Vagina (tissue), 2 donors: ENCODE data around the gene CHD8. TPM values are rescaled to one million over a fixed set of nuclear protein-coding genes. Genes with fewer than 3 reads are reported as not detected.

Experiments used
- DNase-seq, 2 donors: peaks; one replicate each; pipeline ENCODE4 v3.0.0-alpha.2; 2017; ENCODE audit errors: extremely low spot score in 2 of 2
- H3K27ac ChIP-seq: fragments of 200-600 bp; sonication (generic); one replicate; pipeline ENCODE4 v1.5.1; 2019
- H3K27me3 ChIP-seq: fragments of 200-600 bp; sonication (generic); one replicate; pipeline ENCODE4 v1.5.1; 2019
- H3K36me3 ChIP-seq, 2 donors: fragments of 200-600 bp; sonication (generic); one replicate each; pipeline ENCODE4 v1.5.1; 2017 to 2019
- H3K4me1 ChIP-seq: fragments of 200-600 bp; sonication (generic); one replicate; pipeline ENCODE4 v1.5.1; 2019
- H3K4me3 ChIP-seq, 2 donors: fragments of 200-600 bp; sonication (generic); 1 replicate in 1 of 2; 2 replicates in 1 of 2; pipeline ENCODE4 v1.5.1; 2016 to 2019
- H3K9me3 ChIP-seq: fragments of 200-600 bp; sonication (generic); one replicate; pipeline ENCODE4 v1.5.1; 2019
- POLR2A ChIP-seq, 2 donors: fragments of 450-650 bp; IDR thresholded peaks; one replicate each; pipeline ENCODE4 v1.6.1; 2017; ENCODE audit warnings: antibody characterized with exemption in 2 of 2, mild to moderate bottlenecking in 2 of 2, moderate library complexity in 2 of 2
- POLR2AphosphoS5 ChIP-seq, 2 donors: sonication (generic); formaldehyde crosslinking; IDR thresholded peaks; one replicate each; pipeline ENCODE4 v1.9.0; 2017; ENCODE audit warnings: antibody characterized with exemption in 2 of 2, mild to moderate bottlenecking in 2 of 2, low read depth in 1 of 2; ENCODE audit not compliant: insufficient read depth in 1 of 2
- intact Hi-C: fragments of 100-400 bp; cut with DNase I; formaldehyde crosslinking; loops from one replicate; pipeline ENCODE4 v1.15.1; 2023
- total RNA-seq: library from RNA; depleted of rRNA; stranded (reverse); fragments of >200 nt; gene quantifications from one replicate; pipeline ENCODE4 v1.2.3, GENCODE V29; 2016
- TF ChIP-seq, protein P1 (sequence below), 3 experiments: fragments of 450-650 bp in 2 of 3; fragments of 200-600 bp in 1 of 3; sonication (generic) in 1 of 3; IDR thresholded peaks; one replicate each; pipeline ENCODE4 v1.5.1; 2017 to 2019; ENCODE audit warnings: antibody characterized with exemption in 3 of 3, mild to moderate bottlenecking in 2 of 3, moderate library complexity in 2 of 3

Gene CHD8
- total RNA-seq, 1 donor from 2014 or later, result 61.1 TPM

DNA sequence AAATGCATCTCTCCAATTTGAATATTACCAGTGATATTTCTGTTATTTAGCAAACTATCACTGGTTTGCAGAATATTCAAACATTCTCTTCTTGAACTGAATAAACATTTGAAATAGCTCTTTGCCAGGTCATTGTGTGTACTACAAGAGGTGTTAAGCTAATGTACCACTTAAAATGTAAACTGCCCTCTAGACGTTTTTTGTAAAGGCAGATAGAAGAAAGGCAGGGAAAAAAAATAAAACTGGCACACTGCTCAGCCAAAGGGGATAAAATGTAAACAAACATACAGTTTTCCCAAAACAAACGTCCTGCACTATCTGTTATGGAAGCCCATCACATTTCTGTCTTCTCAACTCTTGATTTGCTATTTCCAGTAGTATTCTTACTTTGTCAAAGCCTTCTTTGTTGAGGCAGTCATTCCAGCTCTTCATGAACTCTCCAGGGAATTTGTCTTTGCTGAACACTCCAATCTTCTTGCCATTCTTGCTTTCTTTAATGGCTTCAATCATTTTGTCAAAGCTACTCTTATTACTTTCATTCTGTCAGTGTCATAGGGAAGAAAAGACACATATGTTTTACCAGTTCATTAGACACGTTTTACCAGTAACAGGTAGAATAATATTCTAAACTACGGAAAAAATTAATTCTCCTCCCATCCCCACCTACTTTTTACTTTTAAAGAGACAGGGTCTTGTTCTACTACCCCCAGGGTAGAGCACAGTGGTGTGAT is 85.8 kb downstream of the CHD8 start:
- Histone ChIP-seq H3K9me3 (no peaks in the 10 kb centered on the region), H3K27me3 (no peaks in the 10 kb centered on the region), H3K36me3 (peaks cover 0 to 67% of the 10 kb centered on the region in 2 donors), H3K4me1 (no peaks in the 10 kb centered on the region), H3K4me3 (no peak overlapping the region), H3K27ac (no peak overlapping the region)
- intact Hi-C loops, result no loop called here
- no peak for DNase-seq
- TF ChIP-seq, protein P1, sequence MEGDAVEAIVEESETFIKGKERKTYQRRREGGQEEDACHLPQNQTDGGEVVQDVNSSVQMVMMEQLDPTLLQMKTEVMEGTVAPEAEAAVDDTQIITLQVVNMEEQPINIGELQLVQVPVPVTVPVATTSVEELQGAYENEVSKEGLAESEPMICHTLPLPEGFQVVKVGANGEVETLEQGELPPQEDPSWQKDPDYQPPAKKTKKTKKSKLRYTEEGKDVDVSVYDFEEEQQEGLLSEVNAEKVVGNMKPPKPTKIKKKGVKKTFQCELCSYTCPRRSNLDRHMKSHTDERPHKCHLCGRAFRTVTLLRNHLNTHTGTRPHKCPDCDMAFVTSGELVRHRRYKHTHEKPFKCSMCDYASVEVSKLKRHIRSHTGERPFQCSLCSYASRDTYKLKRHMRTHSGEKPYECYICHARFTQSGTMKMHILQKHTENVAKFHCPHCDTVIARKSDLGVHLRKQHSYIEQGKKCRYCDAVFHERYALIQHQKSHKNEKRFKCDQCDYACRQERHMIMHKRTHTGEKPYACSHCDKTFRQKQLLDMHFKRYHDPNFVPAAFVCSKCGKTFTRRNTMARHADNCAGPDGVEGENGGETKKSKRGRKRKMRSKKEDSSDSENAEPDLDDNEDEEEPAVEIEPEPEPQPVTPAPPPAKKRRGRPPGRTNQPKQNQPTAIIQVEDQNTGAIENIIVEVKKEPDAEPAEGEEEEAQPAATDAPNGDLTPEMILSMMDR (IDR thresholded peaks at IDR 0.05), result no peak
- TF ChIP-seq POLR2AphosphoS5 (IDR thresholded peaks at IDR 0.05; ENCODE audit: insufficient read depth in 1 of 2, low read depth in 1 of 2), result no peak
- no peak for TF ChIP-seq POLR2A (IDR thresholded peaks at IDR 0.05)

- H3K9me3 ChIP-seq, result no peaks in the 10 kb centered on the region
- no peaks in the 10 kb centered on the region for H3K4me1 ChIP-seq
- intact Hi-C loops, result no loop called here
- no peak for TF ChIP-seq POLR2AphosphoS5 (IDR thresholded peaks at IDR 0.05; ENCODE audit: insufficient read depth in 1 of 2, low read depth in 1 of 2)
- TF ChIP-seq, protein P1 (IDR thresholded peaks at IDR 0.05), result no peak
- no peak for TF ChIP-seq POLR2A (IDR thresholded peaks at IDR 0.05)
- DNase-seq, result no peak
- H3K4me3 ChIP-seq, result no peak overlapping the region
- H3K27ac ChIP-seq, result no peak overlapping the region
- H3K27me3 ChIP-seq, result no peaks in the 10 kb centered on the region
- peaks cover 0 to 91% of the 10 kb centered on the region in 2 donors for H3K36me3 ChIP-seq
Measured at GRCh38 chr14:21367582-21368144, 88.3 kb downstream of the CHD8 start.

- Histone ChIP-seq H3K36me3 (peaks cover 0 to 96% of the 10 kb centered on the region in 2 donors), H3K27me3 (no peaks in the 10 kb centered on the region), H3K4me3 (no peak overlapping the region), H3K27ac (no peak overlapping the region), H3K4me1 (no peaks in the 10 kb centered on the region), H3K9me3 (no peaks in the 10 kb centered on the region)
- DNase-seq, result no peak
- intact Hi-C loops, result no loop called here
- no peak for TF ChIP-seq POLR2A (IDR thresholded peaks at IDR 0.05)
- TF ChIP-seq POLR2AphosphoS5 (IDR thresholded peaks at IDR 0.05; ENCODE audit: insufficient read depth in 1 of 2, low read depth in 1 of 2), result no peak
- TF ChIP-seq, protein P1 (IDR thresholded peaks at IDR 0.05), result no peak
Measured at GRCh38 chr14:21356511-21356910, 99.4 kb downstream of the CHD8 start.

- Histone ChIP-seq H3K4me3 (no peak overlapping the region), H3K36me3 (peaks cover 0 to 59% of the 10 kb centered on the region in 2 donors), H3K27me3 (no peaks in the 10 kb centered on the region), H3K4me1 (no peaks in the 10 kb centered on the region), H3K27ac (no peak overlapping the region), H3K9me3 (no peaks in the 10 kb centered on the region)
- TF ChIP-seq POLR2A (IDR thresholded peaks at IDR 0.05), result no peak
- TF ChIP-seq, protein P1 (IDR thresholded peaks at IDR 0.05), result no peak
- no peak for TF ChIP-seq POLR2AphosphoS5 (IDR thresholded peaks at IDR 0.05; ENCODE audit: insufficient read depth in 1 of 2, low read depth in 1 of 2)
- DNase-seq, result no peak
- intact Hi-C loops, result no loop called here
Measured at GRCh38 chr14:21352587-21352986, 103.3 kb downstream of the CHD8 start.

GRCh38 chr14:21350539-21350938 is 105.4 kb downstream of the CHD8 start:
- Histone ChIP-seq H3K9me3 (no peaks in the 10 kb centered on the region), H3K27ac (no peak overlapping the region), H3K4me1 (no peaks in the 10 kb centered on the region), H3K4me3 (no peak overlapping the region), H3K27me3 (no peaks in the 10 kb centered on the region), H3K36me3 (peaks cover 0 to 39% of the 10 kb centered on the region in 2 donors)
- intact Hi-C loops, result no loop called here
- DNase-seq, result no peak
- no peak for TF ChIP-seq POLR2A (IDR thresholded peaks at IDR 0.05)
- no peak for TF ChIP-seq POLR2AphosphoS5 (IDR thresholded peaks at IDR 0.05; ENCODE audit: insufficient read depth in 1 of 2, low read depth in 1 of 2)
- TF ChIP-seq, protein P1 (IDR thresholded peaks at IDR 0.05), result no peak
